A549 (cell line): ENCODE data around the gene KCNQ1. TPM values are rescaled to one million over a fixed set of nuclear protein-coding genes. Genes with fewer than 3 reads are reported as not detected.

Experiments used
- ATAC-seq, 2 experiments: fragments of 200-7000 bp in 1 of 2; fragments of >200 bp in 1 of 2; cut with Nextera tagmentation in 1 of 2; cut with Tn5 transposase in 1 of 2; 3 replicates each; pipeline versions ENCODE4 v1.8.0 to v1.9.1; 2018 to 2020; ENCODE audit warnings: mild to moderate bottlenecking in 1 of 2, moderate library complexity in 1 of 2
- CTCF ChIA-PET: fragments of 300-600 bp; sonication (Branson Sonifier 250); formaldehyde crosslinking; extraction: SDS; loops from one replicate; lab custom pipeline; 2021; ENCODE audit warnings: antibody characterized with exemption, inconsistent platforms; lab: Yijun Ruan, JAX
- POLR2A ChIA-PET: fragments of 350-600 bp; formaldehyde crosslinking; extraction: SDS; loops from one replicate; lab custom pipeline; 2021; ENCODE audit warnings: antibody characterized with exemption, inconsistent platforms; lab: Yijun Ruan, JAX
- DNase-seq, 2 experiments: peaks; one replicate each; pipeline versions ENCODE4 v3.0.0 to v3.0.0-alpha.2; 2011 to 2016; ENCODE audit warnings: low read depth in 1 of 2, low spot score in 1 of 2
- FAIRE-seq: peaks from 2 replicates; lab custom pipeline; 2011; peaks lifted over from hg19 to GRCh38; lab: Jason Lieb, UNC
- H3K27ac ChIP-seq, 2 experiments: fragments of >200 bp; sonication (Bioruptor Twin); formaldehyde crosslinking; 3 replicates each; pipeline ENCODE4 v1.5.1; 2016 to 2017
- H3K4me1 ChIP-seq: fragments of >200 bp; sonication (Bioruptor Twin); formaldehyde crosslinking; 3 replicates; pipeline ENCODE4 v1.6.1; 2016
- H3K4me2 ChIP-seq: fragments of >200 bp; sonication (Bioruptor Twin); formaldehyde crosslinking; 3 replicates; pipeline ENCODE4 v1.6.1; 2016
- H3K4me3 ChIP-seq: fragments of >200 bp; sonication (Bioruptor Twin); formaldehyde crosslinking; 3 replicates; pipeline ENCODE4 v1.5.1; 2016
- H3K9me3 ChIP-seq: fragments of >200 bp; sonication (Bioruptor Twin); formaldehyde crosslinking; 3 replicates; pipeline ENCODE4 v1.6.1; 2016
- ATOH8 ChIP-seq: fragments of 250-450 bp; sonication (Bioruptor Pico); IDR thresholded peaks from 2 replicates; pipeline ENCODE4 v1.5.0; 2020; ENCODE audit warnings: low read depth, mild to moderate bottlenecking, moderate library complexity
- BCL3 ChIP-seq: fragments of >200 bp; sonication (Bioruptor Twin); formaldehyde crosslinking; IDR thresholded peaks from 3 replicates; pipeline ENCODE4 v1.6.1; 2016
- CEBPB ChIP-seq, 2 experiments: fragments of >200 bp in 1 of 2; sonication (Bioruptor Twin) in 1 of 2; formaldehyde crosslinking in 1 of 2; IDR thresholded peaks; 2 replicates each; pipeline ENCODE4 v1.6.1; 2012 to 2016
- CHD2 ChIP-seq: fragments of 150-350 bp; IDR thresholded peaks from 2 replicates; pipeline ENCODE4 v1.6.1; 2014; ENCODE audit warnings: low read length; ENCODE audit not compliant: partially characterized antibody
- EHF ChIP-seq: fragments of 250-450 bp; sonication (Bioruptor Pico); IDR thresholded peaks from 2 replicates; pipeline ENCODE4 v1.5.0; 2020; ENCODE audit warnings: mild to moderate bottlenecking
- FOSB ChIP-seq: fragments of 250-450 bp; sonication (Bioruptor Pico); IDR thresholded peaks from 2 replicates; pipeline ENCODE4 v1.5.0; 2020; ENCODE audit warnings: mild to moderate bottlenecking, moderate library complexity
- FOSL2 ChIP-seq, 2 experiments: fragments of 450-650 bp in 1 of 2; fragments of >200 bp in 1 of 2; sonication (Bioruptor Twin) in 1 of 2; formaldehyde crosslinking; IDR thresholded peaks; 2 replicates each; pipeline versions ENCODE4 v1.5.0 to v1.6.1; 2016 to 2020; ENCODE audit warnings: mild to moderate bottlenecking in 1 of 2, moderate library complexity in 1 of 2
- HDAC2 ChIP-seq: fragments of 200-600 bp; sonication (generic); IDR thresholded peaks from 2 replicates; pipeline ENCODE4 v1.6.1; 2016
- HEYL ChIP-seq: fragments of 250-450 bp; sonication (Bioruptor Pico); IDR thresholded peaks from 2 replicates; pipeline ENCODE4 v1.8.0; 2021; ENCODE audit warnings: mild to moderate bottlenecking, moderate library complexity
- HOXA7 ChIP-seq: fragments of 250-450 bp; sonication (Bioruptor Pico); IDR thresholded peaks from 2 replicates; pipeline ENCODE4 v1.5.0; 2020; ENCODE audit warnings: mild to moderate bottlenecking, moderate library complexity
- JUNB ChIP-seq: fragments of >200 bp; sonication (Bioruptor Twin); formaldehyde crosslinking; IDR thresholded peaks from 2 replicates; pipeline ENCODE4 v1.6.1; 2016
- KDM1A ChIP-seq: fragments of 200-600 bp; sonication (generic); IDR thresholded peaks from 2 replicates; pipeline ENCODE4 v1.6.1; 2016; ENCODE audit warnings: low read depth, mild to moderate bottlenecking
- KDM5A ChIP-seq: fragments of 200-600 bp; sonication (generic); IDR thresholded peaks from 2 replicates; pipeline ENCODE4 v1.6.1; 2016; ENCODE audit warnings: antibody characterized with exemption, mild to moderate bottlenecking
- MAFK ChIP-seq: fragments of 450-650 bp; IDR thresholded peaks from 2 replicates; pipeline ENCODE4 v1.6.1; 2014; ENCODE audit not compliant: partially characterized antibody
- MAX ChIP-seq: IDR thresholded peaks from 2 replicates; pipeline ENCODE4 v1.6.1; 2012
- MYC ChIP-seq: IDR thresholded peaks from 2 replicates; pipeline ENCODE4 v1.6.1; 2012; ENCODE audit warnings: mild to moderate bottlenecking, inconsistent platforms, low read length, improper control_type of control experiment, borderline replicate concordance
- NFE2L2 ChIP-seq: fragments of 150-350 bp; conservative IDR thresholded peaks from 2 replicates; pipeline ENCODE4 v1.6.1; 2014; ENCODE audit warnings: low read length
- NPAS2 ChIP-seq: fragments of 250-450 bp; sonication (Bioruptor Pico); IDR thresholded peaks from 2 replicates; pipeline ENCODE4 v1.8.0; 2022; ENCODE audit warnings: mild to moderate bottlenecking, moderate library complexity, borderline replicate concordance
- NR3C1 ChIP-seq: fragments of >200 bp; sonication (Bioruptor Twin); formaldehyde crosslinking; IDR thresholded peaks from 3 replicates; pipeline ENCODE4 v1.6.1; 2017
- POLR2AphosphoS2 ChIP-seq: conservative IDR thresholded peaks from 2 replicates; pipeline ENCODE4 v1.6.1; 2012; ENCODE audit warnings: low read length, improper control_type of control experiment, inconsistent platforms
- RARB ChIP-seq: fragments of 250-450 bp; sonication (Bioruptor Pico); IDR thresholded peaks from 2 replicates; pipeline ENCODE4 v1.8.0; 2021; ENCODE audit warnings: mild to moderate bottlenecking, moderate library complexity
- RCOR1 ChIP-seq: fragments of 150-350 bp; IDR thresholded peaks from 2 replicates; pipeline ENCODE4 v1.6.1; 2014; ENCODE audit warnings: antibody characterized with exemption, low read length, low read depth
- SMC3 ChIP-seq: fragments of >200 bp; sonication (Bioruptor Twin); formaldehyde crosslinking; IDR thresholded peaks from 3 replicates; pipeline ENCODE4 v1.6.1; 2018; ENCODE audit warnings: inconsistent platforms
- USF2 ChIP-seq: fragments of 450-650 bp; IDR thresholded peaks from 2 replicates; pipeline ENCODE4 v1.6.1; 2014; ENCODE audit warnings: antibody characterized with exemption
- ZSCAN20 ChIP-seq: fragments of 250-450 bp; sonication (Bioruptor Pico); IDR thresholded peaks from 2 replicates; pipeline ENCODE4 v1.8.0; 2022; ENCODE audit warnings: mild to moderate bottlenecking, moderate library complexity
- WGBS: methylation state at CpG from one replicate; pipeline ENCODE4 v1.1.6; 2017; ENCODE audit errors: missing lambda C conversion rate; 5-methylcytosine and 5-hydroxymethylcytosine counted together
- polyA plus RNA-seq, 4 experiments: library from polyadenylated mRNA; depleted of rRNA in 3 of 4; stranded (reverse); fragments of >200 nt; fragmentation: RNase III in 1 of 4; extraction: RNeasy Plus Mini Kit Qiagen cat#74134 plus additional on column Dnase treatment in 1 of 4; gene quantifications; 2 replicates in 3 of 4; 3 replicates in 1 of 4; pipeline ENCODE4 v1.2.3, GENCODE V29; 2011 to 2017

The KCNQ1 gene
- polyA plus RNA-seq, 2 of the 4 experiments (the other 2 are of a cell fraction): 0.14 to 0.17 TPM

GRCh38 chr11:2647953-2648352 lies 203.1 kb downstream of the KCNQ1 start:
- H3K4me1 ChIP-seq: no peaks in the 10 kb centered on the region
- DNase-seq (no peak), FAIRE-seq (no peak), ATAC-seq (no peak)
- no peak for TF ChIP-seq MYC
- no peak for TF ChIP-seq NFE2L2
- TF ChIP-seq ZSCAN20 (CRISPR knock-in tag): no peak
- no peak for TF ChIP-seq BCL3
- no peak for TF ChIP-seq JUNB
- TF ChIP-seq RCOR1: no peak
- TF ChIP-seq RARB (CRISPR knock-in tag): no peak
- TF ChIP-seq KDM1A: no peak
- no peak for TF ChIP-seq SMC3
- no peak for TF ChIP-seq NPAS2 (CRISPR knock-in tag)
- no peak for TF ChIP-seq MAFK
- TF ChIP-seq CEBPB (IDR thresholded peaks at IDR 0.05): no peak
- TF ChIP-seq FOSB: no peak
- TF ChIP-seq EHF (CRISPR knock-in tag): no peak
- TF ChIP-seq HOXA7 (CRISPR knock-in tag): no peak
- TF ChIP-seq USF2: no peak
- no peak for TF ChIP-seq HDAC2
- no peak for TF ChIP-seq HEYL (CRISPR knock-in tag)
- no peak overlapping the region for H3K27ac ChIP-seq
- 75% methylated on average over 6 of the region's 6 CpGs for WGBS
- H3K9me3 ChIP-seq: peaks cover 98% of the 10 kb centered on the region
- H3K4me3 ChIP-seq: no peak overlapping the region
- CTCF ChIA-PET: interaction anchor here (0.7 to 0.9 kb wide), 2 partner anchors 29 to 980 kb away, joined by 3 read pairs; no protein-coding TSS in a partner anchor
- H3K4me2 ChIP-seq: no peak overlapping the region
- POLR2A ChIA-PET: no interaction called here

GRCh38 chr11:2649400-2649799 lies 204.6 kb downstream of the KCNQ1 start:
- TF ChIP-seq CHD2 (no peak), RARB (CRISPR knock-in tag) (no peak), ATOH8 (CRISPR knock-in tag) (no peak)
- TF ChIP-seq, all 56 proteins: peak for 0

GRCh38 chr11:2649848-2650247 lies 205.0 kb downstream of the KCNQ1 start:
- H3K27ac ChIP-seq: no peak overlapping the region
- POLR2A ChIA-PET: no interaction called here
- TF ChIP-seq MAFK (no peak), FOSL2 (IDR thresholded peaks at IDR 0.05) (no peak), FOSL2 (CRISPR knock-in tag; IDR thresholded peaks at IDR 0.05) (no peak), ATOH8 (CRISPR knock-in tag) (no peak), KDM5A (no peak), POLR2AphosphoS2 (no peak), EHF (CRISPR knock-in tag) (no peak), HDAC2 (no peak), MAX (no peak), CEBPB (IDR thresholded peaks at IDR 0.05) (no peak), NR3C1 (no peak)
- TF ChIP-seq, all 56 proteins: peak for 0
- FAIRE-seq: no peak
- 77% methylated on average over 2 of the region's 2 CpGs for WGBS
- CTCF ChIA-PET: no interaction called here
- no peak overlapping the region for H3K4me2 ChIP-seq
- H3K4me1 ChIP-seq: no peaks in the 10 kb centered on the region
- H3K4me3 ChIP-seq: no peak overlapping the region
- peaks cover 98% of the 10 kb centered on the region for H3K9me3 ChIP-seq
- no peak for DNase-seq
- no peak for ATAC-seq

More at GRCh38 chr11:2649400-2649799, 204.6 kb downstream of the KCNQ1 start:
- FAIRE-seq (no peak), DNase-seq (no peak), ATAC-seq (no peak)
- H3K4me3 ChIP-seq: no peak overlapping the region
- H3K4me1 ChIP-seq: no peaks in the 10 kb centered on the region
- POLR2A ChIA-PET: no interaction called here
- H3K4me2 ChIP-seq: no peak overlapping the region
- CTCF ChIA-PET: no interaction called here
- peaks cover 98% of the 10 kb centered on the region for H3K9me3 ChIP-seq
- H3K27ac ChIP-seq: no peak overlapping the region
